Stimulated activated CD4-positive, alpha-beta T cell treated with anti-CD3 and anti-CD28 coated beads, Interleukin-12 subunit alpha, Interleukin-12 subunit beta, amount 100 ng/mL, for 48 hours (primary cell): ENCODE measurements around the gene PSG11.
"Not testable (repeated sequence)": the region's sequence is repeated elsewhere in the genome, so short reads cannot be mapped to it uniquely, and the experiment has no call there.

ENCODE experiments used
- DNase-seq, 3 donors: peaks; one replicate each; pipeline ENCODE4 v3.0.0-alpha.2; 2020; ENCODE audit warnings: low read depth in 2 of 3, low spot score in 1 of 3

Gene PSG11

DNA sequence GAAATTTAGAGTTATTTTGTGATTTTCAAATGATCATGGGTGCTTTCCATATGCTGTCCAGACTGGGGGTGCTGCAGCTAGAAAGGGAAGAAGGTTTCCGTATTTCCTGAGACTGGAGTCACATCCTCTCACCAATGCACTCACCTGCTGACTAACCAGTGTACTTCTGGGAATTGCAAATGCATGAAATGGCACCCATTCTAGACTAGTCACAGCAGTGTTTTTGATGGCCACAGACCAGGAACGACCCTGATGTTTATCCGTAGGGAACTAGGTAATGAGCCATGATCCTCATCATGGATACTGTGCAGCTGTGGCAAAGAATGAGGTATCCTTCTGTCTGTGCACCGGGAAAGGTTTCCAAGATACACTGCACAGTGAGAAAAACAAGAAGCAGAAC lies 37.1 kb downstream of the PSG11 start:
- DNase-seq = not testable (repeated sequence)

- DNase-seq = not testable (repeated sequence)
These were observed 38.1 kb downstream of the PSG11 start for GRCh38 chr19:42988206-42988605.

GRCh38 chr19:42985588-42985987 lies 40.7 kb downstream of the PSG11 start:
- DNase-seq = no peak

GRCh38 chr19:42982111-42982510 lies 44.2 kb downstream of the PSG11 start:
- not testable (repeated sequence) for DNase-seq

GRCh38 chr19:42971451-42971850 lies 54.8 kb downstream of the PSG11 start:
- DNase-seq = not testable (repeated sequence)

- DNase-seq = no peak
These were observed 61.1 kb downstream of the PSG11 start for GRCh38 chr19:42965176-42965575.

DNA sequence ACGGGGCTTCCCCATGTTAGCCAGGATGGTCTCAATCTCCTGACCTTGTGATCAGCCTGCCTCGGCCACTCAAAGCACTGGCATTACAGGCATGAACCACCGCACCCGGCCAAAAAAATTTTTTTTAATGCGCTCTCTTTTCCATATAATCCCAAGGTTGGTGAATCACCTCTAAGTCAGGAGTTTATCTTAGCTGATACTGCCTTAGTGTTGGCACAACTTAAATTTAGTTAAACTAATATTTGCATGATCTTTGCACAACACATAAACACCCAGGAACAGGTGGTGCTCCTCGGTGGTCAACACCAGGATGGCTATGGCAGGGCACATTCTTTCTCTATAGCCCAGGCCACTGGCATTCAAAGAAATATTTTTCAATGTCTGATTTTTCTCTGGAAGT lies 65.2 kb downstream of the PSG11 start:
- no peak for DNase-seq
